ENCODE data around the gene MIER1. TPM values are rescaled to one million over a fixed set of nuclear protein-coding genes. Genes with fewer than 3 reads are reported as not detected.

Gene MIER1
- total RNA-seq, 2 experiments from 2014 or later, result 52.8 to 52.9 TPM

DNA sequence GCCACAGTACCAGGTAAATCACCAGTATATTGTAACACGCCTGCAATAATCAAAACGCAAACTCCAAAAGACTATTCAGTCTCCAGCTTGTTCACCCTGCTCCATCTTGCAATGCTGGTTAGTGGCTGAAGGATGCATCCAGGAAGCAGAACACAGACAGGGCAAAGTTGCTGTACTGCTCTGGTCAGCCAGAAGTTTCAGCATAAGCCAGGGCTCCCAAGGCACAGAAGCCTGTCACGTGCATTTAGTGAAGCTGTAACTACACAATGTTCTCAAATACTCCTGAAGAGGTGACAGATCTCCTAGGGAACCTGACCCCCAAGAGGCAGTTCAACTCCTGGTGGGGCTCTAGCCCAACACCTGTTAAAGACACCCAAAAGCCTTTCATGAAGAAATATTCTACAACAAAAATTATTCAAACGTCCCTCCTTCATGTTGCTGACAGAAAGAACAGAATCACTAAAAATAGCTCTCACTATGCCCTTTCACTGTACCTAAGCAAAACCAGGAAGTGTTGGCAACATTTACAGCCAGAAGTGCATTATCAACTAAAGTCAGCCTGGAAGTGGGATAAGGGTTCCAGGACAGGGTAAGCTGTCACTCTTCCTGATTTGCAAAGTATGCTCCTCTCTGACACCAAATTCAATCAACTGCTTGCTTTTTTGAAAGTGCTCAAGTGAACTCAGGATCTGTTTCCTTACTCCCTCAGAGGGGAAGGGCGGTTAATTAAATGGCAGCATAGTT lies 77.1 kb downstream of the MIER1 start:
- Mint-ChIP-seq H3K4me1 (peaks cover 12% of the 10 kb centered on the region), H3K9me3 (no peaks in the 10 kb centered on the region), H3K36me3 (peaks cover 34% of the 10 kb centered on the region), H3K27me3 (no peaks in the 10 kb centered on the region), H3K27ac (no peak overlapping the region), H3K4me3 (no peak overlapping the region)
- no peak for DNase-seq

DNA sequence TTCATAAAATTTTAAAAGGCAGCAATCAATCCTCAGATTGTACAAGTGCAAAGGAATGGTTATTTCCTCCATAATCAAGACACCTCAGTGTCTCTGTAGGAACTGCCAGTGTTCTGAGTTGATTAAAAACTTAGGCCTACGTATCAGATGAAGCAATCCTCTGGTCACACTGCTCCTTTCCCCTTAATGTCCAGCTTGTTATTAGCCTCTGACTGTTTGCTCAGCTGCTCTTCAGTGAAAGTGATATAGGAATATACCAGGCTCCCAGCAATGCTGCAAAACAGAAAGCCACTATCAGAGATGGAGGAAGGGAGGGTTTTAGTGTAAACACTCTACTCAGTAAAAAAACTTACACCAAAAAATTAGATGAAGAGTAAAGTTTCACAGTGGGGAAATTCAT lies 79.4 kb downstream of the MIER1 start:
- H3K4me3 Mint-ChIP-seq, result no peak overlapping the region
- H3K27ac Mint-ChIP-seq, result no peak overlapping the region
- H3K9me3 Mint-ChIP-seq, result no peaks in the 10 kb centered on the region
- DNase-seq, result no peak
- peaks cover 29% of the 10 kb centered on the region for H3K36me3 Mint-ChIP-seq
- H3K27me3 Mint-ChIP-seq, result no peaks in the 10 kb centered on the region
- H3K4me1 Mint-ChIP-seq, result peaks cover 4% of the 10 kb centered on the region

DNA sequence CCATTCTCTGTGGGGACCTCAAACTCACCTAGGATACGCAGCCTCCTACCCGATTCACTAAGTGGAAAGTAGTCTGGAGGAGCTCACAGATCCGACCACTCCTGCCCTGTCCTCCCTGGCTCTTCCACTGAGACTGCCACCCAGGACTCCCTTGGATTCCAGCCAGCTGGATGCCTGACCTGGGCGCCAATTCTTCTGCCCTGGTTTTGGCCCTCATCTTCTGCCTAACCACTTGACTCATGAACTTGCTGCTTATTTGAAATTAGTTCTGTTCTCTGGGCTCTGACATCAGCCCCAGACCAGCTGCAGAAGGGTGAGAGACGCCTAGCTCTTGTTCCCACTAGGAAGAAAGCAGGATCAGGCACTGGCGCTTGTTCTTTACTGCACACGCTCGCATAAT lies 80.3 kb downstream of the MIER1 start:
- Mint-ChIP-seq H3K36me3 (peaks cover 36% of the 10 kb centered on the region), H3K4me1 (peaks cover 4% of the 10 kb centered on the region), H3K9me3 (no peaks in the 10 kb centered on the region), H3K27ac (no peak overlapping the region), H3K4me3 (no peak overlapping the region), H3K27me3 (no peaks in the 10 kb centered on the region)
- no peak for DNase-seq

DNA sequence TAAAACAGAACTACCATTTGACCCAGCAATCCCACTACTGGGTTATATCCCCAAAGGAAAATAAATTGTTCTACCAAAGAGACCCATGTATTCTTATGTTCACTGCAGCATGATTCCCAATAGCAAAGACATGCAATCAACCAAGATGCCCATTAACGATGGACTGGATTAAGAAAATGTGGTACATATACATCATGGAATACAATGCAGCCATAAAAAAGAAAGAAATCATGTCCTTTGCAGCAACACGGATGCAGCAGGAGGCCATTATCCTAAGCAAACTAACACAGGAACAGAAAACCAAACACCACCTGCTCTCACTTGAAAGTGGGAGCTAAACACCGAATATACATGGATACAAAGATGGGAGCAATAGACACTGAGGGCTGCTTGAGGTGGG lies 85.0 kb downstream of the MIER1 start:
- no peaks in the 10 kb centered on the region for H3K9me3 Mint-ChIP-seq
- H3K4me3 Mint-ChIP-seq, result no peak overlapping the region
- H3K27me3 Mint-ChIP-seq, result no peaks in the 10 kb centered on the region
- H3K4me1 Mint-ChIP-seq, result peaks cover 2% of the 10 kb centered on the region
- no peak for DNase-seq
- H3K36me3 Mint-ChIP-seq, result peaks cover 45% of the 10 kb centered on the region
- no peak overlapping the region for H3K27ac Mint-ChIP-seq

DNA sequence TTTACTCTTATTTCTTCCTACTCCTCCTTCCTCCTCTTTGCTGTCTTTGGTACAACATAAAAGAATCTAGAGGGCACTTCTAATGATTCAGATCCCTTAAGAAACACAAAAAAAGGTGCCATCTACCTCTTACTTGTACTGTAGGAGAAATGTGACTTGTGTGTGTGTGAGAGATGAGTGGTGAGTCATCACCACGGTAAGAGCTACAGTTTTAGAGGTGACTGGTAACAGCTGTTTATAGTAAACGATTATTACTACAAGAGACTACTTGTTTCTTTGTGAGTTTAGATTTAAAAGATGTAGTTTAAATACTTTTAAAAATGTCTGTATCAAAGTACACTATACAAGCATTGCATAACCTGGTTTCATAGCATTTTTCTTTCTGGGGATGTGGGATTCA lies 88.8 kb downstream of the MIER1 start:
- peaks cover 2% of the 10 kb centered on the region for H3K9me3 Mint-ChIP-seq
- H3K36me3 Mint-ChIP-seq, result peaks cover 47% of the 10 kb centered on the region
- H3K4me1 Mint-ChIP-seq, result peaks cover 2% of the 10 kb centered on the region
- no peak overlapping the region for H3K4me3 Mint-ChIP-seq
- no peak overlapping the region for H3K27ac Mint-ChIP-seq
- no peak for DNase-seq
- H3K27me3 Mint-ChIP-seq, result no peaks in the 10 kb centered on the region

DNA sequence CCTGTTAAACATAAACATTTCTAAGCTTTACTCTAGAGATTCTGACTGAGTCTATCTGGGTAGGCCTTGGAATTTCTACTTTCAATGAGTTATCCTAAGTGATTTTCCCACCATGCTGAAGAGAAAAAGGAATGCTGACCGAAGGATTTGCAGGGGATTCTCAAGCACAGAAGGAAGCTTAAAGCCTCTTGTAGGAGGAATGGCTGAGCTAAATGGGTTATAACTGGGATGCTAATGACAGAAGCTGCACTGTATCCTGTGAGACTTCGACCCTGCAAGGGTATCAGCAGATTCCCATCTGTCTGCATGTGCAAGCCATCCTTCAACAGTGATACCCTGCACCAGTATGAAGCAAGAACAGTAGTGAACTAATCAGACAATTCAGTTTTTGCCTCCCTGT lies 93.8 kb downstream of the MIER1 start:
- no peak for DNase-seq
- peaks cover 35% of the 10 kb centered on the region for H3K36me3 Mint-ChIP-seq
- no peaks in the 10 kb centered on the region for H3K27me3 Mint-ChIP-seq
- no peak overlapping the region for H3K4me3 Mint-ChIP-seq
- peaks cover 2% of the 10 kb centered on the region for H3K9me3 Mint-ChIP-seq
- no peak overlapping the region for H3K27ac Mint-ChIP-seq
- H3K4me1 Mint-ChIP-seq, result peaks cover 9% of the 10 kb centered on the region

DNA sequence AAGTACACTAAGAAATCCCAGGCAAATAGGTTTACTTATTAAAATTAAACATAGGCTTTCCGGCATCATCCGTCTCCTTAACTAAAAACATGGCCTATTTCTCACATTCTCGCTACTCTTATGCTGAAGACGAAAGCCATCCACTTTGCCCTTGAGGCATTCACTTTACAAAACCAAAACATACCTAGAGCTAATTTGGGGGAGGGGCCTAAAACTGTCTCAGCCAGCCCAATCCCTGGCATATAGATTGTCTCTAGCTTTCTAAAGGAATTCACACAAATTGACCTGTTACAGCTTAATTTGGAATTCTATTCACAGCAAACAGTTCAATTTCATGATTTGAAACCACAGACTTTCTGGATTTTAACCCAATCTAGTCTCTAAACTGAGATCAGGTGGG lies 94.3 kb downstream of the MIER1 start:
- DNase-seq, result no peak
- Mint-ChIP-seq H3K36me3 (peaks cover 35% of the 10 kb centered on the region), H3K9me3 (peaks cover 2% of the 10 kb centered on the region), H3K4me3 (no peak overlapping the region), H3K27ac (no peak overlapping the region), H3K27me3 (no peaks in the 10 kb centered on the region), H3K4me1 (peaks cover 9% of the 10 kb centered on the region)

DNA sequence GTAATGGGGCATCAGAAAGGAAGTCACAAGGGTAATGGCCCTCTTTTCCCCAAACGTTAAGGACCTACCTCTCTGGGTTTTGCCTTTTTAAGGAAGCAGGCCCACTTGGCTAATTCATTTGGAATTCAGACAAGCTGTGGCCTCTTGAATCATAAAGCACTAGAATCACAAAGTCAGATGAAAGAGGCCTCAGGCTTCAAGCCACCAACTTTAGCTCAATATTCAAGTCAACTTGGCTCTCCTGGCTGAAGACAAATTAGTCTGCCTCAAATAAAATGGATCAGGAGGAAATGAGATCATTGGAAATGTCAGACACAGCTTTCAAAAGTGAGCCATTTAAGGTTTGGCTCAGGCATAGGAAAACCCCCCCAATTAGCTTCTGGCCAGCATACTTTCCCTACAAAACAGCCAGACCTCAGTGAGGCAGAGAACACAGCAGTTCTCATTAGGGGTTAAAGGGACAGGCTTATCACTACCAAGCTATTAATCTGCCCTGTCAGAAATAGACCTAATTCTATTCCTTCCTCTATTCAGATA lies 94.9 kb downstream of the MIER1 start:
- peaks cover 9% of the 10 kb centered on the region for H3K4me1 Mint-ChIP-seq
- peaks cover 2% of the 10 kb centered on the region for H3K9me3 Mint-ChIP-seq
- no peaks in the 10 kb centered on the region for H3K27me3 Mint-ChIP-seq
- no peak for DNase-seq
- H3K27ac Mint-ChIP-seq, result no peak overlapping the region
- H3K36me3 Mint-ChIP-seq, result peaks cover 35% of the 10 kb centered on the region
- H3K4me3 Mint-ChIP-seq, result no peak overlapping the region

DNA sequence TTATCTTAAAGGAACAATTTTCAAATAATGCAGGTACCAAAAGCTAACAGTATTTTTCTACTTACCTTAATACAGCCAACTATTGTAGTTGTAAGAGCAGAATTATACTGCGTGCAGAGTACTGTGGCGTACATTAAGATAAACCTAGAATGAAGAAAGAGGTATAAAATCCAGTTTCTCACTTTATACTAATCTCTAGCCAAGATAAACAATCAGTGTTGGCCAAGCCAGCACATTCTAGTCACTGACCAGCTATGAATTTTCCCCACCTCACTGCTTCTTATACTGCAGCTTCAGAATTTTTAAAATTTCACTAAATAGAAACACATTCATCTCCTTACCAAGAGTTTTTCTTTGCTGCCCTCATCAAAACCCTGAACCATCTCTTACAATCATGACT lies 95.5 kb downstream of the MIER1 start:
- Mint-ChIP-seq H3K36me3 (peaks cover 34% of the 10 kb centered on the region), H3K4me1 (peaks cover 9% of the 10 kb centered on the region), H3K4me3 (no peak overlapping the region)

DNA sequence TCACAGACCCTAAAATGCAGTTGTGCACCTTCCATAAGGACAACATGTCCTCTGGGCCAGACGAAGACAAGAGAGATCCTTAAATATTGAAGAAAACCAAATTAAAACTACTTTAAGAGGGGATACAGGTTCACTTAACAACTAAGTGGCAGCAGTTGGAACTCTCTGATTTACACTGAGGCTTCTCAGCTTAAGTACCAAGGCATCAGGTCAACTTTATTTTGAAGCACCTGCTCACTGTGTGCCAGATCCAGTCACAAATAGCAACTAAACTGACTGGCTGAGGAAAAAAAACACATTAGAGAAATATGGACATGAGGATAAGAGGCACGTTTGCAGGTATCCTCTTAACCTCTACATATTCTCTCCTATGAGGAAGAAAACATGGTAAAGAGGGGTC lies 96.0 kb downstream of the MIER1 start:
- no peak for DNase-seq
- peaks cover 32% of the 10 kb centered on the region for H3K36me3 Mint-ChIP-seq
- no peaks in the 10 kb centered on the region for H3K27me3 Mint-ChIP-seq
- no peaks in the 10 kb centered on the region for H3K9me3 Mint-ChIP-seq
- H3K27ac Mint-ChIP-seq, result no peak overlapping the region
- peaks cover 9% of the 10 kb centered on the region for H3K4me1 Mint-ChIP-seq
- no peak overlapping the region for H3K4me3 Mint-ChIP-seq

More for the DNA sequence above, 95.5 kb downstream of the MIER1 start:
- H3K27ac Mint-ChIP-seq, result no peak overlapping the region
- no peak for DNase-seq
- H3K27me3 Mint-ChIP-seq, result no peaks in the 10 kb centered on the region
- peaks cover 1% of the 10 kb centered on the region for H3K9me3 Mint-ChIP-seq

DNA sequence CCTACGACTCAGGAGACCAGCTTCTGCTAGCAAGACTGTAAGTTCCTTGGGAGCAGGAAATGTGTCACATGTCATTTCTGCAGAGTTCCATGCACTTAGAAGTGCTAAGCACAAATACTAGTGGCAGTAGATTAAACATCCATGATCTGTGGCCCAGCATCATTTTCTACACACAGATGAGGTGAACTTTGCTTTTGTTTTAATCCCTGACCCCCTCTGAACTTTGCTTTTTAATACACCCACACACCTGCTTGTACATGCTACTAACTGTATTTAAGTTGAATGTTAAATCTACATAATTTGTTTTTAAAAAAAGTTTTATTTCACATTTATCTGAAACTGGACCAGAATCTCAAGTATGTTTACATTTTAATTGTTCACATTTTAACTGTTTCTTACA lies 104.7 kb downstream of the MIER1 start:
- H3K27ac Mint-ChIP-seq, result no peak overlapping the region
- H3K4me3 Mint-ChIP-seq, result no peak overlapping the region
- H3K27me3 Mint-ChIP-seq, result no peaks in the 10 kb centered on the region
- peaks cover 19% of the 10 kb centered on the region for H3K36me3 Mint-ChIP-seq
- no peak for DNase-seq
- no peaks in the 10 kb centered on the region for H3K9me3 Mint-ChIP-seq
- no peaks in the 10 kb centered on the region for H3K4me1 Mint-ChIP-seq

DNA sequence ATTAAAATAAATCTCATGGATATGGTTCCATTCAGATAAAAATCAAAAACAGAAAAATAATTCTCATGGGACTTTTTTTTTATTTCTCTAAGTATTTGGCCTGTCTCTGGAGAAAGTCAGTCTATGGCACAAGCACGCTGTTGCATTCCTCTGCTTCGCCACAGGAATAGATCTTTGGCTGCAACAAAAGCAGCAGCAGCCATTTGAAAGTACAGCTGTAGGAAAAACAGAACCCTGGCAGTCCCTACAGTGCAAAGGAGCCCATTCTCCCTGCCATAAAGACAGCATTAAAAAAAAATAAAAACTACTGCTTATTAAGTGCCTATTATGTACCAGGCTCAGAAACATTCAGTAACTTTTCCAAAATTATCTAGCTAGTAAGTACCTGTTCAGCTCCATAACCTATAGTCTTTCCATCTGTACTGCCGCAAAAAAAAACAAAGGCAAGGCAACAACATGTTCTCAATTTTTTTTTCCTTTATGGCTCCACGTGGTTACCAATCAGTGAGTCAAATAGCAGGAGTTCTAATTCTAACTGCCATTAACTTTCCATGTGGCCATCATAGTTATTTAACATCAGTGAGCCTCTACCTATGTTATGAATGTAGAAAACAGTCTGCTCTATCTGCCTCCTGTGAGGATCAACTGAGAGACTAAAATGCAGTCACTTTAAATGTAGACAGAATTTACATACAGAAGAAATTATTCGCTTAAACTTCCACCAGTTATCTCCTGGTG lies 106.5 kb downstream of the MIER1 start:
- Mint-ChIP-seq H3K27ac (no peak overlapping the region), H3K27me3 (no peaks in the 10 kb centered on the region), H3K36me3 (peaks cover 36% of the 10 kb centered on the region), H3K9me3 (peaks cover 1% of the 10 kb centered on the region), H3K4me1 (no peaks in the 10 kb centered on the region), H3K4me3 (no peak overlapping the region)
- no peak for DNase-seq

DNA sequence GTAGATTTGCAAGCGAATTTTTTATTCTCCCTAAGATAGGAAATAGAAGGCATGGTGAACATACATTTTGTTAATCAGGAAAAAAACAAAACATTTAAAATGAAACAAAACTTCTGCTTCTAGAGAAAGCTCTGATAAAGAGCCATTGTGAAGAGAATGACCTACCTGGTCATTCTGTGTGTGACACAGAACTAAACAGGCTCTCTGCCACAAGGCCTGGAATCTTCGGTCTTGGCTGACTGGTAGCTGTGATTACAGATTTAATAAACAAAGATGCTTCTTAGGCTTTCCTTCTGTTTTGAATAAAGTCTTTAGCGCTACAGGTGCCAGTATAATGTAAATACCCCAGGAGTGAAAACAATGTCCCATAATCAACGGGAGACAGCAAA lies 107.1 kb downstream of the MIER1 start:
- H3K36me3 Mint-ChIP-seq, result peaks cover 39% of the 10 kb centered on the region
- H3K4me1 Mint-ChIP-seq, result no peaks in the 10 kb centered on the region
- H3K4me3 Mint-ChIP-seq, result no peak overlapping the region
- DNase-seq, result no peak
- H3K27me3 Mint-ChIP-seq, result no peaks in the 10 kb centered on the region
- H3K27ac Mint-ChIP-seq, result no peak overlapping the region
- peaks cover 1% of the 10 kb centered on the region for H3K9me3 Mint-ChIP-seq
